ENCODE data around the gene BHLHE23.

- no peak for TF ChIP-seq CTCF (IDR thresholded peaks at IDR 0.05)
- TF ChIP-seq POLR2A (IDR thresholded peaks at IDR 0.05), result no peak
Observed at GRCh38 chr20:62975812-62976508, 30.8 kb downstream of the BHLHE23 start.

All from body of pancreas (tissue), 4 donors.